Aorta (tissue), 5 donors: ENCODE data around the gene ARAP3. TPM values are rescaled to one million over a fixed set of nuclear protein-coding genes. Genes with fewer than 3 reads are reported as not detected.

Source experiments
- ATAC-seq: fragments of 200-7000 bp; cut with Tn5 transposase; one replicate; pipeline ENCODE4 v1.9.1; 2022; ENCODE audit warnings: moderate library complexity; ENCODE audit not compliant: low FRiP score
- DNase-seq, 2 donors: peaks; one replicate each; pipeline ENCODE4 v3.0.0-alpha.2; 2020
- H3K27ac ChIP-seq, 2 donors: one replicate each; pipeline ENCODE4 v1.5.1; 2013; ENCODE audit warnings: low read length in 2 of 2, mild to moderate bottlenecking in 2 of 2, moderate library complexity in 2 of 2, control low read depth in 1 of 2, inconsistent platforms in 1 of 2, low read depth in 1 of 2
- H3K27me3 ChIP-seq, 2 donors: one replicate each; pipeline ENCODE4 v1.6.1; 2013; ENCODE audit warnings: control low read depth in 1 of 2, low read length in 1 of 2, mild to moderate bottlenecking in 1 of 2, moderate library complexity in 1 of 2; ENCODE audit not compliant: insufficient read depth in 2 of 2, control insufficient read depth in 1 of 2
- H3K36me3 ChIP-seq, 2 donors: one replicate each; pipeline ENCODE4 v1.6.1; 2013; ENCODE audit warnings: control low read depth in 1 of 2, low read length in 1 of 2, mild to moderate bottlenecking in 1 of 2; ENCODE audit not compliant: insufficient read depth in 2 of 2, control insufficient read depth in 1 of 2
- H3K4me1 ChIP-seq, 2 donors: one replicate each; pipeline ENCODE4 v1.6.1; 2013; ENCODE audit warnings: low read length in 2 of 2, control low read depth in 1 of 2, mild to moderate bottlenecking in 1 of 2, moderate library complexity in 1 of 2; ENCODE audit not compliant: insufficient read depth in 2 of 2, control insufficient read depth in 1 of 2
- H3K4me3 ChIP-seq, 2 donors: one replicate each; pipeline ENCODE4 v1.5.1; 2013; ENCODE audit warnings: low read length in 2 of 2, control low read depth in 1 of 2, mild to moderate bottlenecking in 1 of 2
- H3K9me3 ChIP-seq: one replicate; pipeline ENCODE4 v1.6.1; 2013; ENCODE audit warnings: mild to moderate bottlenecking, low read length; ENCODE audit not compliant: control insufficient read depth
- WGBS, 2 donors: extraction: QIAGEN DNeasy Blood & Tissue Kit; methylation state at CpG; one replicate each; pipeline ENCODE4 v1.1.7; 2013; 5-methylcytosine and 5-hydroxymethylcytosine counted together
- intact Hi-C, 2 donors: fragments of 100-400 bp; cut with DNase I; formaldehyde crosslinking; loops; one replicate each; pipeline versions ENCODE4 v1.14.2 to v1.15.0; 2022
- polyA plus RNA-seq, 2 donors: library from polyadenylated mRNA; stranded (reverse); fragments of 200-250 nt; gene quantifications; one replicate each; pipeline ENCODE4 v1.2.3, GENCODE V29; 2013
- total RNA-seq, 2 donors: library from RNA; stranded (reverse); fragmentation: NEBNext Ultra II Directional; extraction: Animal tissue kit (Norgen Biotek cat#: 25700); gene quantifications; one replicate each; pipeline ENCODE4 v1.2.1, GENCODE V29; 2021
- donor health status: healthy with polysubstance abuse.
- donor health status: Bipolar disorder and iron deficiency.
- donor health status: DM: no; HTN: no; CAD: no.
- donor health status: DM: no; HTN: no; CAD: no.
- donor health status: DM: yes; HTN: yes; CAD: no.

The ARAP3 gene
- total and polyA plus RNA-seq, 4 donors = 1.8 to 34.2 (median 17.8) TPM

GRCh38 chr5:141680751-141681201, 1.3 kb downstream of the ARAP3 start:
- no peak overlapping the region for H3K4me3 ChIP-seq
- 68 to 70% methylated on average over 3 to 6 of the region's 6 CpGs for WGBS, 2 donors
- H3K4me1 ChIP-seq = no peaks in the 10 kb centered on the region
- no peak overlapping the region for H3K27ac ChIP-seq
- peak; percentile 52 for ATAC-seq
- no peaks in the 10 kb centered on the region for H3K27me3 ChIP-seq
- no peak for DNase-seq
- no peaks in the 10 kb centered on the region for H3K9me3 ChIP-seq
- intact Hi-C loops = no loop called here
- H3K36me3 ChIP-seq = no peaks in the 10 kb centered on the region

- DNase-seq = no peak
- H3K4me3 ChIP-seq = no peak overlapping the region
- 94 to 97% methylated on average over 16 of the region's 16 CpGs for WGBS, 2 donors
- no peak overlapping the region for H3K27ac ChIP-seq
- H3K36me3 ChIP-seq = no peaks in the 10 kb centered on the region
- intact Hi-C loops = no loop called here
- no peaks in the 10 kb centered on the region for H3K9me3 ChIP-seq
- H3K27me3 ChIP-seq = no peaks in the 10 kb centered on the region
- H3K4me1 ChIP-seq = no peaks in the 10 kb centered on the region
- no peak for ATAC-seq
Measured at GRCh38 chr5:141680178-141680577, 1.9 kb downstream of the ARAP3 start.

GRCh38 chr5:141677415-141677814, 4.6 kb downstream of the ARAP3 start:
- ATAC-seq (no peak), DNase-seq (no peak)
- intact Hi-C loops = no loop called here
- H3K9me3 ChIP-seq = no peaks in the 10 kb centered on the region
- H3K4me1 ChIP-seq = no peaks in the 10 kb centered on the region
- no peaks in the 10 kb centered on the region for H3K36me3 ChIP-seq
- no peak overlapping the region for H3K27ac ChIP-seq
- no peak overlapping the region for H3K4me3 ChIP-seq
- no peaks in the 10 kb centered on the region for H3K27me3 ChIP-seq

- no peaks in the 10 kb centered on the region for H3K4me1 ChIP-seq
- 83 to 92% methylated on average over 4 of the region's 4 CpGs for WGBS, 2 donors
- ATAC-seq (no peak), DNase-seq (no peak)
- no peaks in the 10 kb centered on the region for H3K36me3 ChIP-seq
- H3K27ac ChIP-seq = no peak overlapping the region
- H3K9me3 ChIP-seq = no peaks in the 10 kb centered on the region
- no peaks in the 10 kb centered on the region for H3K27me3 ChIP-seq
- no peak overlapping the region for H3K4me3 ChIP-seq
- intact Hi-C loops = no loop called here
Measured at GRCh38 chr5:141675672-141676071, 6.4 kb downstream of the ARAP3 start.

DNA sequence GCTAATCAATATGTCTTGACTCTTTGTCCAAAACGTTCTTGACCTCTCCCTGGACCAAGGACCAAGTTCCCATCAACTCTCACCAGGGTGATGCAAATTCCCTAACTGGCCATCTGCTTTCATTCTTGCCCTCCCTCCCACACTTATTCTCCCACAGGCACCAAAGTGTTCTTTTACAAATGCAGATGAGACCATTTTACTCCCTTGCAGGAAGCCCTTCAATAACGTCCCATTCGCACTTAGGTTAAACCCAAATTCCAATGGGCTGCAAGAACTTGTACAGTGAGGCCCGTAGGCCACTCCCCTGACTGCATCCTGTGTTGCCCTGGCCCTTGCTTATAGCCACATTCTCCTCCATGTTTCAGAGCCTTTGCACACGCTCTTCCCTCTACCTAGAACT, 7.3 kb downstream of the ARAP3 start:
- H3K27me3 ChIP-seq = no peaks in the 10 kb centered on the region
- no peak overlapping the region for H3K27ac ChIP-seq
- ATAC-seq = no peak
- H3K9me3 ChIP-seq = no peaks in the 10 kb centered on the region
- intact Hi-C loops = no loop called here
- H3K4me1 ChIP-seq = no peaks in the 10 kb centered on the region
- no peak for DNase-seq
- H3K4me3 ChIP-seq = no peak overlapping the region
- 69 to 72% methylated on average over 5 of the region's 5 CpGs for WGBS, 2 donors
- H3K36me3 ChIP-seq = no peaks in the 10 kb centered on the region

DNA sequence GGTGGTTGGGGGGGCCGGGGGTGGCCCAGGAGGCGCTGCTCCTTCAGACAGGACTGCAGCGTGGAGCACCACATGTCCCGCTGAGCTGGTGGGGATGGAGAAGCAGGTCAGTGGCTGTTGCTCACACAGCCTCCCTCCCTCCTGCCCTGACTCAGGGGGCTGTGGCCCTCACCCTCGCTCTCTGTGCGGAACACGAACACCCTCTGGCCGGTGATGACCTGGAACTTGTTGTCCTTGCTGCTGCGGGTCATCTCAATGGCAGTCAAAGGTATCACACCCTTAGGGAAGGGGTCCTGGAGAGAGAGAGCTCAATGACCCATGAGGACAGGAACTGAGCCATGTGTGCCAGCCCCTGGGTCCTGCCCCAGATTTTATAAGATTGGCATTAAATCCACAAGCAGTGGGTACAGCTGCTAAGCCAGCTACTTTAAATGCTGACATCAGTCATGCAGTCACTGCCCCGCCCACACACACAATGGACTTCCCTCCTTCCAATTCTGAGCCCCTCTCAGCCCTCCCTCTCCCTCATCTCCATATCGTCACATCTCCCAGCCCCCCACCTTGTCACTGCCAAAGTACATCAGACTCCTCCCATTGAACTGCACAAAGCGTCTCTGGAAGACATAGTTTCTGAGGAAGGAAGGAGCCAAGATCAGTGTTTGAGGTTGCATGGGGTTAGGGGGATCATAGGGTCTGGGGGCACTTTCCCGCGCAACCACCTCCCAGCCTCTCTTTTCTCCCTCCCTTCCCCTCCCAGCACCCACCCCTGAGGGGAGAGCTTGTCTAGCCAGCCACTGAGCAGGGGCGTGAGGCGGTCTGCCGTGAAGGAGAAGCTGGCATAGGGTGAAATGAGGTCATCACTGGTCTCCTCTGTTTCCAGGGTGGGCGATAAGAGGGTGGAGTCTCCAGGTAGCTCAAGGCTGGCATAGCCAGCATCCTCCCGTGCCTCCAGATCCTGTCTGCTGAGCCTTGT, 8.9 kb downstream of the ARAP3 start:
- Histone ChIP-seq H3K4me1 (no peaks in the 10 kb centered on the region), H3K4me3 (no peak overlapping the region), H3K36me3 (no peaks in the 10 kb centered on the region), H3K27ac (no peak overlapping the region), H3K27me3 (no peaks in the 10 kb centered on the region), H3K9me3 (no peaks in the 10 kb centered on the region)
- no peak for DNase-seq
- intact Hi-C loops = no loop called here
- ATAC-seq = peak; percentile 40
- 75 to 77% methylated on average over 19 of the region's 19 CpGs for WGBS, 2 donors

DNA sequence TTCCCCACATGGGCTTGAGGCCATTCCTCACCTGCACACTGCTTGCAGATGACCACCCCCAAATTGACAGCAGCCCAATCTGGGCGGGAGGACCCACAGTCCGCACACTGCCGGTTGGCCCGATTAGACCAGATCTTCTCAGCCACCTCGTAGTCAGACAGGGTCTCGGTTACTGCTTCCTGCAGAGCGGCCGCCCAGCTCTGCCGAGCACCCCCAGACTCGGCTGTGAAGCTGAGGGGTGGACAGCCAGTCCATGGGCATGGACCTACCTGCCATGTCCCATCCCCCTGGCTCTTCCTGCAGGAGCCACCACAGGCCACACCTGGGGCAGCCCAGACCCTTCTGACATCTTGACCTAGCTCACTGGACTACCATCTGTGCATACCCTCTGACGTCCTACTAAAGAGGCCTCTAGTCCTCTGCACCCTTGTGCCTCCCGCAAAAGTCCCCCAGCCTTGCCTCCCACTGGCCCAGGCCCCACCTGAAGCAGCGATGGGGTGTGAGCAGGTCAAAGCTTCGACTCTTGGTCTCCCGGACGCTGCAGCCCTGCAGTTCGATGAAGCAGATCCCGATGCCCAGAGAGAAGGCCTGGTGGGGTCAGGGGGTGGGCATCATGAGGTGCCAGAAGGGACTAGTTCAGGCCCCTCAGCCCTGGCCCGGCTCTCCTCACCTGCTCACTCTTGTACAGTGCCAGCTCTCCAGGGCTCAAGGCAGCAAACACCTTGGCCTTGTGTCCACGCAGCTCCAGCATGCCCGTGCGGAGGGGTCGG, 9.8 kb downstream of the ARAP3 start:
- intact Hi-C loops = no loop called here
- no peak overlapping the region for H3K27ac ChIP-seq
- ATAC-seq (no peak), DNase-seq (no peak)
- no peaks in the 10 kb centered on the region for H3K36me3 ChIP-seq
- no peaks in the 10 kb centered on the region for H3K9me3 ChIP-seq
- no peaks in the 10 kb centered on the region for H3K4me1 ChIP-seq
- no peaks in the 10 kb centered on the region for H3K27me3 ChIP-seq
- H3K4me3 ChIP-seq = no peak overlapping the region
- WGBS, 2 donors = 90 to 94% methylated on average over 23 of the region's 23 CpGs

- ATAC-seq (no peak), DNase-seq (no peak)
- Histone ChIP-seq H3K4me1 (no peaks in the 10 kb centered on the region), H3K9me3 (no peaks in the 10 kb centered on the region), H3K4me3 (no peak overlapping the region), H3K27me3 (no peaks in the 10 kb centered on the region), H3K27ac (no peak overlapping the region), H3K36me3 (no peaks in the 10 kb centered on the region)
- intact Hi-C loops = no loop called here
- 67 to 85% methylated on average over 4 of the region's 4 CpGs for WGBS, 2 donors
Measured at GRCh38 chr5:141669520-141669919, 12.5 kb downstream of the ARAP3 start.
